HEK293 (cell line): ENCODE results near the gene C2CD2L.

Source experiments
- GLI4 ChIP-seq: fragments of 450-650 bp; formaldehyde crosslinking; IDR thresholded peaks from 2 replicates; pipeline ENCODE4 v1.5.1; 2016; ENCODE audit warnings: missing biosample characterization, missing genetic modification characterization
- HOXA7 ChIP-seq: sonication (generic); formaldehyde crosslinking; IDR thresholded peaks from 2 replicates; pipeline ENCODE4 v1.8.1; 2022; ENCODE audit warnings: missing genetic modification reagents, borderline replicate concordance
- MZF1 ChIP-seq: fragments of 450-650 bp; formaldehyde crosslinking; IDR thresholded peaks from 2 replicates; pipeline ENCODE4 v1.5.1; 2017; ENCODE audit warnings: missing biosample characterization, missing genetic modification characterization, borderline replicate concordance
- OVOL3 ChIP-seq: fragments of 450-650 bp; formaldehyde crosslinking; IDR thresholded peaks from 2 replicates; pipeline ENCODE4 v1.5.1; 2016; ENCODE audit warnings: missing biosample characterization, missing genetic modification characterization
- SP2 ChIP-seq: fragments of 450-650 bp; formaldehyde crosslinking; IDR thresholded peaks from 2 replicates; pipeline ENCODE4 v1.5.1; 2016; ENCODE audit warnings: missing biosample characterization, missing genetic modification characterization
- ZBTB11 ChIP-seq: fragments of 450-650 bp; formaldehyde crosslinking; conservative IDR thresholded peaks from 2 replicates; pipeline ENCODE4 v1.5.1; 2016; ENCODE audit warnings: low read depth, missing biosample characterization, missing genetic modification characterization
- ZBTB6 ChIP-seq: fragments of 450-650 bp; formaldehyde crosslinking; IDR thresholded peaks from 2 replicates; pipeline ENCODE4 v1.5.1; 2017; ENCODE audit warnings: missing biosample characterization, missing genetic modification characterization
- ZFHX2 ChIP-seq: fragments of 450-650 bp; formaldehyde crosslinking; conservative IDR thresholded peaks from 2 replicates; pipeline ENCODE4 v1.5.1; 2016; ENCODE audit warnings: missing biosample characterization, missing genetic modification characterization
- ZFP3 ChIP-seq: fragments of 450-650 bp; formaldehyde crosslinking; IDR thresholded peaks from 2 replicates; pipeline ENCODE4 v1.5.1; 2016; ENCODE audit warnings: low read depth, missing biosample characterization, missing genetic modification characterization
- ZFP37 ChIP-seq: fragments of 450-650 bp; formaldehyde crosslinking; IDR thresholded peaks from 2 replicates; pipeline ENCODE4 v1.5.1; 2016; ENCODE audit warnings: missing biosample characterization, missing genetic modification characterization
- ZNF112 ChIP-seq: fragments of 450-650 bp; formaldehyde crosslinking; IDR thresholded peaks from 2 replicates; pipeline ENCODE4 v1.5.0; 2017; ENCODE audit warnings: missing biosample characterization, missing genetic modification characterization
- ZNF146 ChIP-seq: fragments of 450-650 bp; formaldehyde crosslinking; IDR thresholded peaks from 2 replicates; pipeline ENCODE4 v1.5.1; 2016; ENCODE audit warnings: missing biosample characterization, missing genetic modification characterization
- ZNF175 ChIP-seq: fragments of 450-650 bp; formaldehyde crosslinking; IDR thresholded peaks from 2 replicates; pipeline ENCODE4 v1.5.1; 2016; ENCODE audit warnings: missing biosample characterization, missing genetic modification characterization
- ZNF214 ChIP-seq: fragments of 450-650 bp; formaldehyde crosslinking; IDR thresholded peaks from 2 replicates; pipeline ENCODE4 v1.5.1; 2017; ENCODE audit warnings: missing biosample characterization, mild to moderate bottlenecking, missing genetic modification characterization, borderline replicate concordance
- ZNF221 ChIP-seq: fragments of 450-650 bp; formaldehyde crosslinking; IDR thresholded peaks from 2 replicates; pipeline ENCODE4 v1.5.1; 2017; ENCODE audit warnings: missing biosample characterization, missing genetic modification characterization, borderline replicate concordance
- ZNF335 ChIP-seq: fragments of 450-650 bp; formaldehyde crosslinking; conservative IDR thresholded peaks from 2 replicates; pipeline ENCODE4 v1.5.1; 2016; ENCODE audit warnings: missing biosample characterization, missing genetic modification characterization
- ZNF624 ChIP-seq: fragments of 450-650 bp; formaldehyde crosslinking; IDR thresholded peaks from 2 replicates; pipeline ENCODE4 v1.5.1; 2017; ENCODE audit warnings: missing biosample characterization, missing genetic modification characterization
- ZNF626 ChIP-seq: fragments of 450-650 bp; sonication (Bioruptor Pico); formaldehyde crosslinking; IDR thresholded peaks from 2 replicates; pipeline ENCODE4 v1.5.1; 2018; ENCODE audit warnings: missing biosample characterization, missing genetic modification characterization, inconsistent platforms
- ZNF629 ChIP-seq: fragments of 450-650 bp; formaldehyde crosslinking; IDR thresholded peaks from 2 replicates; pipeline ENCODE4 v1.5.1; 2017; ENCODE audit warnings: missing biosample characterization, missing genetic modification characterization
- ZNF660 ChIP-seq: fragments of 450-650 bp; IDR thresholded peaks from 2 replicates; pipeline ENCODE4 v1.5.1; 2018; ENCODE audit warnings: missing biosample characterization, mild to moderate bottlenecking, missing genetic modification characterization
- ZNF777 ChIP-seq: fragments of 450-650 bp; formaldehyde crosslinking; IDR thresholded peaks from 2 replicates; pipeline ENCODE4 v1.5.1; 2017; ENCODE audit warnings: missing biosample characterization, missing genetic modification characterization, borderline replicate concordance
- ZNF792 ChIP-seq: fragments of 450-650 bp; formaldehyde crosslinking; IDR thresholded peaks from 2 replicates; pipeline ENCODE4 v1.5.1; 2016; ENCODE audit warnings: missing biosample characterization, missing genetic modification characterization
- ZNF837 ChIP-seq: fragments of 450-650 bp; formaldehyde crosslinking; IDR thresholded peaks from 2 replicates; pipeline ENCODE4 v1.5.1; 2016; ENCODE audit warnings: missing biosample characterization, missing genetic modification characterization
- ZSCAN30 ChIP-seq: fragments of 450-650 bp; IDR thresholded peaks from 2 replicates; pipeline ENCODE4 v1.5.1; 2018; ENCODE audit warnings: missing biosample characterization, mild to moderate bottlenecking, missing genetic modification characterization, moderate library complexity
- TF ChIP-seq, protein P1 (sequence below): fragments of 450-650 bp; formaldehyde crosslinking; IDR thresholded peaks from 2 replicates; pipeline ENCODE4 v1.5.1; 2016; ENCODE audit warnings: missing biosample characterization, missing genetic modification characterization
- TF ChIP-seq, protein P2 (sequence below): fragments of 450-650 bp; formaldehyde crosslinking; IDR thresholded peaks from 2 replicates; pipeline ENCODE4 v1.5.1; 2017; ENCODE audit warnings: missing biosample characterization, missing genetic modification characterization
- TF ChIP-seq, protein P3 (sequence below): fragments of 450-650 bp; formaldehyde crosslinking; IDR thresholded peaks from 2 replicates; pipeline ENCODE4 v1.5.1; 2016; ENCODE audit warnings: missing biosample characterization, missing genetic modification characterization
- TF ChIP-seq, protein P4 (sequence below): fragments of 450-650 bp; formaldehyde crosslinking; IDR thresholded peaks from 2 replicates; pipeline ENCODE4 v1.5.1; 2017; ENCODE audit warnings: missing biosample characterization, missing genetic modification characterization

The C2CD2L gene

GRCh38 chr11:119095066-119095880 lies 11.9 kb upstream of the C2CD2L start (continued):
- TF ChIP-seq ZNF792 (tag by site-specific recombination) (no peak), ZNF626 (tag by site-specific recombination) (no peak), ZNF624 (tag by site-specific recombination) (0 out of 2 replicates have a peak, but pooled peaks have one; percentile 55), ZNF629 (tag by site-specific recombination) (peak; percentile 43; the same call in 1 of the 2 replicates), SP2 (tag by site-specific recombination) (peak; percentile 96), ZNF214 (tag by site-specific recombination) (no peak), OVOL3 (tag by site-specific recombination) (no peak), ZNF777 (tag by site-specific recombination) (peak; percentile 62; the same call in 1 of the 2 replicates), ZBTB11 (tag by site-specific recombination) (0 out of 2 replicates have a peak, but pooled peaks have one; percentile 15), ZBTB6 (tag by site-specific recombination) (0 out of 2 replicates have a peak, but pooled peaks have one; percentile 9), ZNF660 (peak; percentile 90), ZNF221 (no peak), ZFHX2 (tag by site-specific recombination) (no peak), MZF1 (tag by site-specific recombination) (no peak), ZNF146 (tag by site-specific recombination) (no peak; the same call in 1 of the 2 replicates), ZNF112 (tag by site-specific recombination) (no peak), GLI4 (tag by site-specific recombination) (peak; percentile 95; the same call in 1 of the 2 replicates), ZSCAN30 (tag by site-specific recombination) (peak; percentile 84), ZFP37 (peak; percentile 98), ZNF175 (tag by site-specific recombination) (no peak), ZNF335 (tag by site-specific recombination) (peak; percentile 9; the same call in 1 of the 2 replicates), ZFP3 (no peak), HOXA7 (CRISPR knock-in tag) (no peak), ZNF837 (tag by site-specific recombination) (peak; percentile 80)
- TF ChIP-seq, protein P1, sequence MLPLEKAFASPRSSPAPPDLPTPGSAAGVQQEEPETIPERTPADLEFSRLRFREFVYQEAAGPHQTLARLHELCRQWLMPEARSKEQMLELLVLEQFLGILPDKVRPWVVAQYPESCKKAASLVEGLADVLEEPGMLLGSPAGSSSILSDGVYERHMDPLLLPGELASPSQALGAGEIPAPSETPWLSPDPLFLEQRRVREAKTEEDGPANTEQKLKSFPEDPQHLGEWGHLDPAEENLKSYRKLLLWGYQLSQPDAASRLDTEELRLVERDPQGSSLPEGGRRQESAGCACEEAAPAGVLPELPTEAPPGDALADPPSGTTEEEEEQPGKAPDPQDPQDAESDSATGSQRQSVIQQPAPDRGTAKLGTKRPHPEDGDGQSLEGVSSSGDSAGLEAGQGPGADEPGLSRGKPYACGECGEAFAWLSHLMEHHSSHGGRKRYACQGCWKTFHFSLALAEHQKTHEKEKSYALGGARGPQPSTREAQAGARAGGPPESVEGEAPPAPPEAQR (tag by site-specific recombination), result no peak
- TF ChIP-seq, protein P2, sequence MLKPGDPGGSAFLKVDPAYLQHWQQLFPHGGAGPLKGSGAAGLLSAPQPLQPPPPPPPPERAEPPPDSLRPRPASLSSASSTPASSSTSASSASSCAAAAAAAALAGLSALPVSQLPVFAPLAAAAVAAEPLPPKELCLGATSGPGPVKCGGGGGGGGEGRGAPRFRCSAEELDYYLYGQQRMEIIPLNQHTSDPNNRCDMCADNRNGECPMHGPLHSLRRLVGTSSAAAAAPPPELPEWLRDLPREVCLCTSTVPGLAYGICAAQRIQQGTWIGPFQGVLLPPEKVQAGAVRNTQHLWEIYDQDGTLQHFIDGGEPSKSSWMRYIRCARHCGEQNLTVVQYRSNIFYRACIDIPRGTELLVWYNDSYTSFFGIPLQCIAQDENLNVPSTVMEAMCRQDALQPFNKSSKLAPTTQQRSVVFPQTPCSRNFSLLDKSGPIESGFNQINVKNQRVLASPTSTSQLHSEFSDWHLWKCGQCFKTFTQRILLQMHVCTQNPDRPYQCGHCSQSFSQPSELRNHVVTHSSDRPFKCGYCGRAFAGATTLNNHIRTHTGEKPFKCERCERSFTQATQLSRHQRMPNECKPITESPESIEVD, result no peak
- TF ChIP-seq, protein P3, sequence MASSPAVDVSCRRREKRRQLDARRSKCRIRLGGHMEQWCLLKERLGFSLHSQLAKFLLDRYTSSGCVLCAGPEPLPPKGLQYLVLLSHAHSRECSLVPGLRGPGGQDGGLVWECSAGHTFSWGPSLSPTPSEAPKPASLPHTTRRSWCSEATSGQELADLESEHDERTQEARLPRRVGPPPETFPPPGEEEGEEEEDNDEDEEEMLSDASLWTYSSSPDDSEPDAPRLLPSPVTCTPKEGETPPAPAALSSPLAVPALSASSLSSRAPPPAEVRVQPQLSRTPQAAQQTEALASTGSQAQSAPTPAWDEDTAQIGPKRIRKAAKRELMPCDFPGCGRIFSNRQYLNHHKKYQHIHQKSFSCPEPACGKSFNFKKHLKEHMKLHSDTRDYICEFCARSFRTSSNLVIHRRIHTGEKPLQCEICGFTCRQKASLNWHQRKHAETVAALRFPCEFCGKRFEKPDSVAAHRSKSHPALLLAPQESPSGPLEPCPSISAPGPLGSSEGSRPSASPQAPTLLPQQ (tag by site-specific recombination), result peak; percentile 71
- TF ChIP-seq, protein P4, sequence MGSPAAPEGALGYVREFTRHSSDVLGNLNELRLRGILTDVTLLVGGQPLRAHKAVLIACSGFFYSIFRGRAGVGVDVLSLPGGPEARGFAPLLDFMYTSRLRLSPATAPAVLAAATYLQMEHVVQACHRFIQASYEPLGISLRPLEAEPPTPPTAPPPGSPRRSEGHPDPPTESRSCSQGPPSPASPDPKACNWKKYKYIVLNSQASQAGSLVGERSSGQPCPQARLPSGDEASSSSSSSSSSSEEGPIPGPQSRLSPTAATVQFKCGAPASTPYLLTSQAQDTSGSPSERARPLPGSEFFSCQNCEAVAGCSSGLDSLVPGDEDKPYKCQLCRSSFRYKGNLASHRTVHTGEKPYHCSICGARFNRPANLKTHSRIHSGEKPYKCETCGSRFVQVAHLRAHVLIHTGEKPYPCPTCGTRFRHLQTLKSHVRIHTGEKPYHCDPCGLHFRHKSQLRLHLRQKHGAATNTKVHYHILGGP, result no peak
